Limb (tissue), 2 donors: ENCODE data around the gene ATG2B.
"Not testable (repeated sequence)": the region's sequence is repeated elsewhere in the genome, so short reads cannot be mapped to it uniquely, and the experiment has no call there.

Source experiments
- DNase-seq, 2 donors: peaks; one replicate each; pipeline ENCODE4 v3.0.0-alpha.2; 2016; ENCODE audit errors: extremely low spot score in 2 of 2

The ATG2B gene

DNA sequence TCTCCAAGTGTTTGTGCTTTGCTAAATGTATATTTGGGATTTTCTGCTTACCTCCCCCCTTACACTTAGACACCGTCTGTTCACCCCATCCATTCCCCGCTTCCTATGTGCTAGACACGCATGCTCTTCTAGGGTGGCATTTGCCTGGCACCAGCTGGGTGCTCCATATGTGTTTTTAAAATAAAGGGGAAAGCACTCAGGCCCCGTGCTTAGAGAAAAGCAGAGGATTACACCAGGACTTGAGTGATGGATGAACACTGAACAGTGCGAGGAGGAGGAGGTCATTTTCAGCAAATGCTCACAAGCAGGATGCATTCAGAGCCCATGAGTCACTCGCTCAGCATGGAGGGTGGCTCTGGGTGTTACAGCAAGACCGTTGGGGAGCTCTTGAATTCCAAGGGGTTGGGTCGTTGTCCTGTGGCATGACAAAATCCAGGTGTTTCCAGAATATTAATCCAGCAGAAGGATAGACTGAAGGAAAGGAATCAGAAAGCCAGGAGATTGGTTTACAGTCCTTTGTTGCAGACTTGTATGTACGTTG is 110.1 kb downstream of the ATG2B start:
- no peak for DNase-seq

DNA sequence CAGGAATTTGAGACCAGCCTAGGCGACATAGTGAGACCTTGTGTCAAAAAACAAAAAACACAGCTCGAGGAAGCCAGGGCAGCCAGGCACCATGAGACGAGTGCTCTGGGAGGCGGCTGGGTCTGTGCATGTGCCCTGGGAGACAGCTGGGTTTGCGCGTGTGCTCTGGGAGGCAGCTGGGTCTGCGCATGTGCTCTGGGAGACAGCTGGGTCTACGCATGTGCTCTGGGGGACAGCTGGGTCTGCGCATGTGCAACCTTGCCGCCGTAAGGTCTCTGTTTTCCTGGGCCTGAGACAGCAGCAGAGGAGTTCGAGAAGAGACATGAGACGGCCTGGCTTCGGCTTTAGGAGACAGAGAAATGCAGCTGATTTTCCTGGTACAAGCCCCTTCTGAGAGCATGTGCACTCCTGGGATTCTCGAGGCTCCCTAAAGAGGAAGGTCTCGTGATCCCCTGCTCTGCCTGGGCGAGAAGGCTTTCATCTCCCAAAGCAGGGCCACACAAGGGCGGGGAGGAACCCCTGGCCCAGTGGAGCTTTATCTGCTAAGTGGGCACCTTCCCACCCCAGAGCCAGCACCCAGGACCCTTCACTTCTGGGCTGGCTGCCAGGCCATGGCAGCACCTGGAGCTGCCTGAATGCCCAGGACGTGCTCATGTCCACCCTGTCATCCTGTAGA is 110.7 kb downstream of the ATG2B start:
- no peak for DNase-seq

DNA sequence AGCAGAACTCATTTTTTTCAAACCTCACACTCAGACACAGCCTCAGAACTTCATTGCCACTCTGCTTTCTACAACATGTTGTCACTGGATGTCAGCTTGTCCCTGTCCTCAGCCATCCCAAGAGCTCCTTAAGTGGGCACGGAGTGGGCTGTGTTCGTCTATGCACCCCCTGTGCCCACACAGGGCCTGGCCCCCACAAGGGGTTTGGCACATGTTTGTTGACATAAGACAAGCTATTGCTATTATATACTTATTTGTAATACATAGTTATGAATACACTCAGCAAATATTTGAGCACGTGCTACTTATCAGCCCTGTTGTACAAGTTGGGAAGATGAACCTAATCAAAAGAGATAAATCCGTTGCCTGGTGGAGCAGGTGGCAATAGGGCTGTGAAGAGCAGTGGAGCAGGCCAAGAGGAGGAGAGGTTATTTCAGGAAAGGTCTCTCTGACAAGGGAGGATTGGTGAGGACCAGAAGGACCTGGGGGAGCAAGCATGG is 111.4 kb downstream of the ATG2B start:
- DNase-seq = no peak

DNA sequence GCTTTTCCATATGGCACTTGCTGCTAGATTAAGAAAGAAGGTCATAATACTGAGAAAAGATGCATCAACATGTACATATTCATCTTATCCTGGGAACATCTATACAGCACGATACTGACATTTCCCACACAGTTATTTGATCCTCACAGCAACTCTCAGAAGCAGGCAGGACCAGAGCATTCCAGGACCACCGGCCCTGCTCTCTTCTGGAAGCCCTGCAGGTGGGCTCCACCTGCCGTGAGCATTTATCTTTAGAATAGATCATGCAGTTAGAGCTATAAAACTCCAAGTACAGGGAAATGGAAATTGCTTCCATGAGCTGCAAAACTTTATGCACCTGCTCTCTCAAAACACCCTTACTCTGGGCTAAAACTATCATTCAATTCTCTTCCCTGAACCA is 112.7 kb downstream of the ATG2B start:
- no peak for DNase-seq

DNA sequence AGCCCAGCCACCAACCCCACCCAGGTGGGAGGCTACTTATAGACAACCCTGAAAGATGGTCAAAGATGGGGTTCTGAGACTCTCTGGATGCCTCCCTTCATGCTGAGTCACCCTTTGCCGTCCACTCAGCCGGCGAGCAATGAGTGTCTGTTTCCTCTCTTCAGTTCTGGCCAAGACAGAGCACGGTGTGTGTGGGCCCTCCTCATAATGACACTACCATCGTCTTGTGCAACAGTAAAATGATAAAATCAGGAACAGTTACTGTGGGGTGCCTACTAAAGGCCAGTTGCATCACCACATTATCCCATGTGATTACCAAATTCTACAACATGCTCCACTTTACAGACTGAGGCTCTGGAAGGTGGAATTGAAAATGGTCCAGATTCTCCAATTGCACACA is 114.1 kb downstream of the ATG2B start:
- no peak for DNase-seq

DNA sequence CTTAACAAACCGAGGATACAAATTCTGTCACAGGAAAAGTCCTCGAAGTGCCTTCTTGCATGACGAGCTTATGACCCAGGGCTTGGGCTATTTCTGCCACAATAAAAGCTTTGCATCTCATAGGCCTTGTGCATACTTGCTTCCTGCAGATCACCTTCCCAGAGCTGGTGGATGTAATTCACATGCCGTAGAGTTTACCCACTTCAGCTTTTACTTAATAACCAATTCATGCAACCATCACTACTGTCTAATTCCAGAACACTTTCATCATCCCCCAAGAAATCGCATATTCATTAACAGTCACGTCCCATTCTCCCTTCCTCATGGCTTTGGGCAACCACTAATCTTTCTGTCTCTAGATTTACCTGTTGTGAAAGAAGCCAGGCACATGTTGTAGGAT is 116.1 kb downstream of the ATG2B start:
- DNase-seq = no peak

DNA sequence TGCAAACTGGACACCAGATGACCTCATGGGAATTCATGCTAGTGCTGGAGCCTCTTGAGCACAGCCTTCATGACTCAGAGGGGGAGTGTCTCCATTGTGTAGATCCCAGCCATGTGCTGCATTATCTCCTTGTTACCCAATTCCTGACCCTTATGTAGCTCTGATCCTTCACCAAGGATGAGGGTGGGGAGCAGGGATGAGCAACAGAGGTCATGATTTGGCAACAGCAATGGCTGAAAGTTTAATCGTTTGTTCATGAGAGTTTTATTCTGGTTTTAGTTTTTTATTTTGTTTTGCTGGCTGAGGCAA is 116.6 kb downstream of the ATG2B start:
- no peak for DNase-seq

DNA sequence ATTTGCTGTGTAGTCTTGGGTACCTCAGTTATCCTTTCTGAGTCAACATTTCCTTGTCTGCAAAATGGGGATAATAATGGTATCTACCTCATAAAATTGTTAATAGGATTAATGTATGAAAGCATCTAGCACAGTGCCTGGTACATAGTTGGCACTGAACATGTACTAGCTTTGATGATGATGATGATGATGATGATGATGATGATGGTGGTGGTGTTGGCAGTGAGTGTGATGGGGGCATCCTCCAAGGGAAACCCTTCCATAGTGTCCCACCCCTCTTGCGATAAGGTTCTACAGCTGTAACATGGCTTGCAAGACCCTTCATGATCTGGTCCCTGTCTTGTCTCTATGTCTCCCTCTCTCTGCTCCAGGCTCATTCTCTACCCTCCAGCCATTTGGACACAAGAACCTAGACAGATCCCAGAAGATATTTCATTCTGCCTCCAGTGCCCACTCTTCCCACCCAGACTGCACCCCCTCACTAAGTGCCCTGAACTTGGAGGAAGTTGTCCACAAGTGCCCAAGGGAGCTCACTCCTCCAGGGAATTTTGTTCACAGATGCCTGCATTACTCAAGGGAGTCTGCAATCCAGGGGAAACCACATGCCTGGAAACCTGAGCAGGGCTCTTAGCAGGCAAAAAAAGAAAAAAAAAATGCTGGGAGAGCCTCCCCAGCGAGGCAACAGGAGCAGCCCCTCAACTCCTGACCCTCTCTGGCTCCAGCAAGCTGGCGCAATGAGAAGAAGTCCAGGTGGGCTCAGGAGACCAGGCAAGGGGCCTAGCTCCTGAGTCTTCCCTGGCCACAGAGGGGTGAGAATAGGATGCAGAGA is 117.2 kb downstream of the ATG2B start:
- no peak for DNase-seq

DNA sequence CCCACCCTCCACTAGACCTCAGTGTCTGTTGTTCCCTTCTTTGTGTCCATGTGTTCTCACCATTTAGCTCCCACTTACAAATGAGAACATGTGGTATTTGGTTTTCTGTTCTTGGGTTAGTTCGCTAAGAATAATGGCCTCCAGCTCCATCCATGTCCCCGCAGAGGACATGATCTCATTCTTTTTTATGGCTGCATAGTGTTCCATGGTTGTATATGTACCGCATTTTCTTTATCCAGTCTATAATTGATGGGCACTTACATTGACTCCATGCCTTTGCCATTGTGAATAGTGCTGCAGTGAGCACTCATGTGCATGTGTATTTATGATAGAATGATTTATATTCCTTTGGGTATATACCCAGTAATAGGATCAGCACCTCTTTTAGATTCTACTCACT is 118.1 kb downstream of the ATG2B start:
- not testable (repeated sequence) for DNase-seq

DNA sequence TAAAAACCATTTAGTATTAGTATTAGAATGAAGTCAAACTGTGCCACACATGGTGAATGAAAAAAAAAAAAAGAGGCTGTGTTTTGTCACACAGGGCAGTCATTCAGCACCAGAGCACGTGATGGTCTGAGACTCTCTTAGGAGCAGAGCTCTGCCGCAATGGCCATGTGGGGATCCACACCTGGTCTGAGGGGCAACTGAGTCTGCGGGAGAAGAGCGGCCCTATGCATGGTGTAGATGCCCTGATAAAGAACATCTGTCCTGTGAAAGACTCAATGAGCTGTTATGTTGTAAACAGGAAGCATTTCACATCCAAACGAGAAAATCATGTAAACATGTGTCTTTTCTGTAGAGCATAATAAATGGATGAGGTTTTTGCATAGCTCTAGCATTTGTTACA is 119.4 kb downstream of the ATG2B start:
- DNase-seq = no peak

DNA sequence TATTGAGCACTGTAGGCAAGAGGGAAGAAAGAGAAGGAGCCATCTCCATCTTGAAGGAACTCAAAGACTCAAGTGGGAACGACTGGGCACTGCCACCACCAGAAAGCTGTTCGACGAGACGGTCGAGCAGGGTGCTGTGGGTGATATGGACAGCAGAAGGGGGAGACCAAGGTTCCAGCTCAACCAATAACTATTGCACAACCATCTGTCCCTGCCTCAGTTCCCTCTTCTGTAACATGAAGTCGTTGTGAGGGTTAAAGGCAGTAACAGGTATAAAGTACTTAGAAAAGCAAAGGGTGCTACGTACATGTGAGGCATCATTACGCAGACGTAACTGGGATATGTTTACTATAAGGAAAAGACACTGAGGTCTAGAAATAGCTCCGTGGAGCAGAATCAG is 121.0 kb downstream of the ATG2B start:
- DNase-seq = no peak

DNA sequence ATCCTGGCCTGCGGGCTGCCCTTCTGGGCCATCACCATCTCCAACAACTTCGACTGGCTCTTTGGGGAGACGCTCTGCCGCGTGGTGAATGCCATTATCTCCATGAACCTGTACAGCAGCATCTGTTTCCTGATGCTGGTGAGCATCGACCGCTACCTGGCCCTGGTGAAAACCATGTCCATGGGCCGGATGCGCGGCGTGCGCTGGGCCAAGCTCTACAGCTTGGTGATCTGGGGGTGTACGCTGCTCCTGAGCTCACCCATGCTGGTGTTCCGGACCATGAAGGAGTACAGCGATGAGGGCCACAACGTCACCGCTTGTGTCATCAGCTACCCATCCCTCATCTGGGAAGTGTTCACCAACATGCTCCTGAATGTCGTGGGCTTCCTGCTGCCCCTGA is 122.5 kb downstream of the ATG2B start:
- DNase-seq = no peak

DNA sequence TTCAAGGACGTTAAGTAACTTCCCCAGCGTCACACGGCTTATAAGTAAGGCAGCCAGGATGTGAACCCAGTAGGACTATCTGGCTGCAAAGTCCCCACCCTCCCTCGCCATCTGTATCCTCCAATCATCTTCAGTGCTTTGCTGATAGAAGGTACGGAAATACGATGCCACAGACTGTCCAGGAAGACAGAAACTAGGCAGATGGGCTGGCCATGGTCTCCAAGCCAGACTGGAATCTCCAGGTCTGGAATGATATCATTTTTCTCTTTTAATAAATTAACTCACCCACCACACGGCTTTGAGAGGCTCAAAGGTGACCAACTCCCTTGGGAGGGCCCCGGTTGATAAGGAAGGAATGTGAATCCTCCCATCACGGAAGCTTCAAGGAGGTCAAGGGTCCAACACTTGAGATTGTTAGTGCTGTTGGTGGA is 123.4 kb downstream of the ATG2B start:
- no peak for DNase-seq

DNA sequence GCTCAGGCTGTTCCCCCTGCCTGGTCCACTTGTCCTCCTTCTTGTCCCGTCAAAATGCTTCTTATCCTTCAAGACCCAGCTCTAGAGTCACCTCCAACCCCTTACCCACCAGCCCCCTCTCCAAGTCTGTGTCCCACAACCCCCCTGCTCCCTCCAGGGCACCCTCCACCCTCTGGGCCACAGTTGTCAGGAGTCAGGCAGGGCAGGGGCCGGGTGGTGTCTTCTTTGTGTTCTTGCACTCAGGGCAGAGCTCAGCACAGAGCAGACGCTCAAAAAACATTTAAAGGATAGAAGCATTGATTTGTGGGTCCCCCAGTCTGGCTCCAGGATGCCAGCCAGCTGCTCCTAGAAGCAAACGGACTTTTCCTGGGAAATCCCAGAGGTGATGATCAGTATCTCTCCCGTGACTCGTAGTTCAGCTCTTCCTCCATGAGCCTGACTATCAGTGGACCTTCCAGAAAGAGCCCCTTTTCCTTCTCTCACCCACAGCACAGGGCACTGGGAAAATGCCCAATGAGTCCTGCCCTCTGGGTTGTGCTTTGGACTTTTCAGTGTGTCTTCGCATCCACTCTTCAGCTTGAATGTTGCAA is 124.4 kb downstream of the ATG2B start:
- no peak for DNase-seq

DNA sequence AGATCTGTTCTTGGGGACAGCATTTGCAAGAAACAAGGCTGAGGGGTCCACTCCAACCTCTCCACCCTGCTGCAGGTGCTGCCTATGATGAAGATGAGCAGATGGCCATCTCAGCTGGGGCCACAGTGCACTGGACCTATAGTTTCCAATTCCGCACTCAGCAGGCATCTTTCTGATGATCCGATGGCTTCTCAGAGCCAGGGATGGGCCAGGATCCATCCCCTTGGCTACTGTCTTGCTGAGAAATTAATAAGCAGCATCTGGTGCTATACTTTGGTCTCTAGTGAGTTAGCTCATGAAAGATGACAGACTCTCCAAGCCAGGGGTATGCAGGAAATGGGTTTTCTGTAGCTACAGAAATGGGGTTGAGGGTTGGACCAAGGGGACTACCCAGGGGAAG is 125.5 kb downstream of the ATG2B start:
- DNase-seq = no peak

DNA sequence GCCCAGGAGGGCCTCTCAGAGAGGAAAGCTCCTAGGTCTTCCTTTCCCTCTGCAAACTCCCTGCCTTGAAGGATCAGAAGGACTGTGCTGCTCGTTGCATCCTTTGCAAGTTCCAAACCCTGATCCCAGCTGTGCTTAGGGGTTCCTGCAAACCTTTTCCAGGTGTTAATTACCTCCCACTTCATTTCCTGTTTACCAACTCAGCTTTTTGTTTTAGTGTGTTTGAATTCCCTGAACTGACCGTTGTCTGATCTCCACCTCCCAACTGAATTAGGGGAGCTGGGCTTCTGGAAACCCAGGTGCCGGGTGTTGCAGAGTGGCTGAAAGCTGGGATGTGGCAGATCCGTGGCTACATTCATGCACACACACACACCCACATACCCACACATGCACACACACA is 127.7 kb downstream of the ATG2B start:
- DNase-seq = no peak

DNA sequence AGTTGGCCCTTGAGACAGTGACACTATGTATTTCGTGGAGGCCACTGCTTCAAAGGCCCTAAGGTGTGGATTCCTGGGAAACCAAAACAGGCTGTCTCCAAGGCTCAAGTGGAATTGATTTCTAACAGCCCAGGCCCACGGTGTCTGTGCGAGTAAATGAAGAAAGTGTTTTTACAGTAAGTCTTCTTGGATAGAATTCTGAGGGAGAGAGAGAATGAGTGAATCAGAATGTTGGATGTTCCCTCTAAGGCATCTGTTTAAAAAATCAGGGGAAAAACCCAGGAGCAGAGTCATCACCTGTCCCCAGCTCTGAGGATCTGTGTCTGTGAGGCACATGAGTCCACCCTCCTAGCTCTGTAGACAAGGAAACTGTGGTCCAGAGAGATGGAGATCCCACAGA is 129.5 kb downstream of the ATG2B start:
- no peak for DNase-seq

DNA sequence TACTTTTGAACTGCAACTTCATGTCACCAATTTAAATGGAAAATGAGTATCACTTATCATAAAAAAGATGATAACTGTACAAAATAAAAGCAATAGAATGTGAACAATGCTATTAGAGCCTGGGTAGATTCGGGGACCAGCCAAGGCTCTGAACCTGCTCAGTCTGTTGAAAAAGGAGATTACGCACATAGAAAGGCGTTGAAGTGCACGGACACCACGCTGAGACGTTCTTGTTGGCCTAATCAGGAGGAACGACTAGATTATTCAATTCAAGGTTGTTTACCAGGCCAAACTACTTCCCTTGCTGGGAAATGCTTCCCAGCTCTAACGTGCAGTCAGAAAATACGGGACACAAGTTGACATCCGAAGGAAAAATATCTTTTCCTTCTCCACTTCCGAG is 130.6 kb downstream of the ATG2B start:
- DNase-seq = no peak

DNA sequence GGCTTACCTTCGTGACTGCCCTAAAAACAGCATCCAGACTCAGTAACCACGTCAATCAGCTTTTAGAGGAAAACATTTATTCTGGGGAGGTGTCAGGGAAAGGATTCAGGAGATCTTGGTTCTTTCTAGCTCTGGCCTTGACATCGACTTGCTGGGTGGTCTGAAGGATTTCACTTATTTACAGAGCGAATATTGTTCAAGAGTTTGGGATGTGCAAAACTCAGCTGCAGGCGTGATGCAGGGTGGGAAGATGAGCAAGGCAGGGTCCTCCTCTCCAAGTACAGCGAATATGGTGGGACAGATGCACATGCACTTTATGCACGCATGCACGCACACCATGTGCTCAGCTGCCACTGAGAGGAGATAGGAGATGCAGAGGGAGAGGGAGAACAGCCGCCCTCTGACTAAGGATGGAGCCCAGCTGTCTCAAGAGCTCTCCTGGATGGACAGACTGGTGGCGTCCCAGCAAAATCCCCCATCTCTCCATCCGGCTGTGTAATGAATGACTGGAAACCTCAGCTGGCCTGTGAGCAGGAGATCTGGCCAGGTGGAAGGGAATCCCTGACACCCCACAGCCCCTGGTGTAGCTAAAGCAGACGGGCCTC is 131.5 kb downstream of the ATG2B start:
- peak; percentile 40 to 49 for DNase-seq

DNA sequence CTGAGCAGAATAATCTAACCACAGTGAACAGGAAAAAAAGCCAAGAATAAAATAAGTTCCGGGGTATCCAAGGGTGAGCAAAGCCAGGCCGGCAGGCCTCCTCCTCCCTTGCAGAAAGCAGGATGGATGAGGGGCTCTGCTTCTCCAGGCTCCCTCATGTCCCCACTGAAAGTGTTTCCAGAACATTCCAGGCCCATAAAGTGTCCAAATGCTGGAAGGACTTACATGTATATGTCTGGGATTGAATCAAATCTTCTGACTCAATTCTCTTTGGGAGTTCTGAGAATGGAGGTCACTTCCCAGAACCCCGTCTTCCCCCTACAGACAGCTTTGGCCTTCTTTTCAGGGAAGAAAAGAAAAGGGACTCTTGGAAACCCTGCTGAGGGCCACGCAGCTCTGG is 132.1 kb downstream of the ATG2B start:
- DNase-seq = no peak

DNA sequence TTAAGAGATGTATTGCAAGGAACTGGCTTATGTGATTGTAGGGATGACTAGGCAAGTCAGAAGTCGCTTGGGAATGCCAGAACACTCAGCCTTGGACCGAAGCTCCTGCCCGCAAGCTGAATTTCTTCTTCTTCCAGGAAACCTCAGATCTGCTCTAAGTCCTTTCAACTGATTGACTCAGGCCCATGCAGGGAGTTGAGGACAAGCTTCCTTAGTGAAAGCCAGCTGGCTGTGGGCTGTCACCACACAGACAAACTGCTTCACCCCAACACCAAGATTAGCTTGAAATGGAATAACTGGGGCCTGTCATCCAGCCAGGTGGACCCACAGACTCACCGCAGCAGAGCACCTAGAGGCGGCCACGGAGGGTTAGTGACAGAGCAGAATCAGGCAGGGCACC is 133.8 kb downstream of the ATG2B start:
- no peak for DNase-seq
